H9 (cell line): ENCODE measurements around the gene FOXJ3. TPM values are rescaled to one million over a fixed set of nuclear protein-coding genes. Genes with fewer than 3 reads are reported as not detected.

Source experiments
- DNase-seq: peaks from one replicate; pipeline ENCODE4 v3.0.0-alpha.2; 2017
- H2AFZ ChIP-seq: one replicate; pipeline ENCODE4 v1.6.1; 2013; ENCODE audit warnings: mild to moderate bottlenecking, low read length, control low read depth, moderate library complexity
- H2AK5ac ChIP-seq: 2 replicates; pipeline ENCODE4 v1.6.1; 2013; ENCODE audit warnings: low read length, control low read depth, mixed read lengths; ENCODE audit not compliant: insufficient read length
- H2BK120ac ChIP-seq: one replicate; pipeline ENCODE4 v1.6.1; 2013; ENCODE audit warnings: low read depth, mild to moderate bottlenecking, low read length, control low read depth, inconsistent platforms; ENCODE audit not compliant: poor library complexity, severe bottlenecking
- H2BK12ac ChIP-seq: 2 replicates; pipeline ENCODE4 v1.6.1; 2013; ENCODE audit warnings: low read length, control low read depth, mixed read lengths, low read depth; ENCODE audit not compliant: insufficient read length
- H2BK15ac ChIP-seq: 2 replicates; pipeline ENCODE4 v1.6.1; 2013; ENCODE audit warnings: low read depth, low read length, control low read depth
- H2BK20ac ChIP-seq: one replicate; pipeline ENCODE4 v1.6.1; 2013; ENCODE audit warnings: low read depth, mild to moderate bottlenecking, low read length, control low read depth, inconsistent platforms; ENCODE audit not compliant: poor library complexity, severe bottlenecking
- H2BK5ac ChIP-seq: 2 replicates; pipeline ENCODE4 v1.6.1; 2013; ENCODE audit warnings: low read length, control low read depth, mixed read lengths; ENCODE audit not compliant: insufficient read length
- H3K14ac ChIP-seq: 2 replicates; pipeline ENCODE4 v1.6.1; 2013; ENCODE audit warnings: low read length, control low read depth; ENCODE audit not compliant: insufficient read depth
- H3K18ac ChIP-seq: 2 replicates; pipeline ENCODE4 v1.6.1; 2013; ENCODE audit warnings: low read depth, mild to moderate bottlenecking, mixed read lengths, low read length, control low read depth; ENCODE audit not compliant: insufficient read length
- H3K23ac ChIP-seq: 2 replicates; pipeline ENCODE4 v1.6.1; 2013; ENCODE audit warnings: low read length, control low read depth, mixed read lengths, low read depth; ENCODE audit not compliant: insufficient read length
- H3K23me2 ChIP-seq: 2 replicates; pipeline ENCODE4 v1.6.1; 2013; ENCODE audit warnings: low read depth, mild to moderate bottlenecking, mixed read lengths, low read length, control low read depth; ENCODE audit not compliant: insufficient read length, poor library complexity, severe bottlenecking
- H3K27ac ChIP-seq: 2 replicates; pipeline ENCODE4 v1.5.1; 2013; ENCODE audit warnings: low read length, control low read depth, mixed read lengths, low read depth; ENCODE audit not compliant: insufficient read length
- H3K27me3 ChIP-seq: 2 replicates; pipeline ENCODE4 v1.6.1; 2013; ENCODE audit warnings: low read length, control low read depth, inconsistent platforms; ENCODE audit not compliant: insufficient read depth
- H3K4ac ChIP-seq: 2 replicates; pipeline ENCODE4 v1.6.1; 2013; ENCODE audit warnings: low read depth, mild to moderate bottlenecking, control low read depth, inconsistent platforms, low read length, moderate library complexity
- H3K4me1 ChIP-seq: 2 replicates; pipeline ENCODE4 v1.6.1; 2013; ENCODE audit warnings: low read length, control low read depth, inconsistent platforms; ENCODE audit not compliant: insufficient read depth
- H3K4me2 ChIP-seq: 2 replicates; pipeline ENCODE4 v1.6.1; 2013; ENCODE audit warnings: low read length, control low read depth, mixed read lengths; ENCODE audit not compliant: insufficient read length, insufficient read depth
- H3K56ac ChIP-seq: 2 replicates; pipeline ENCODE4 v1.6.1; 2013; ENCODE audit warnings: low read depth, mild to moderate bottlenecking, mixed read lengths, low read length, control low read depth; ENCODE audit not compliant: insufficient read length
- H3K79me1 ChIP-seq: 2 replicates; pipeline ENCODE4 v1.6.1; 2013; ENCODE audit warnings: low read depth, mild to moderate bottlenecking, moderate library complexity, low read length, control low read depth, inconsistent platforms; ENCODE audit not compliant: insufficient read depth, poor library complexity, severe bottlenecking
- H3K79me2 ChIP-seq: 2 replicates; pipeline ENCODE4 v1.6.1; 2013; ENCODE audit warnings: low read length, control low read depth, inconsistent platforms; ENCODE audit not compliant: insufficient read depth
- H3K9ac ChIP-seq: 2 replicates; pipeline ENCODE4 v1.6.1; 2013; ENCODE audit warnings: low read length, control low read depth, mixed read lengths; ENCODE audit not compliant: insufficient read length; ENCODE audit errors: extremely low read depth
- H3K9me3 ChIP-seq: one replicate; pipeline ENCODE4 v1.6.1; 2013; ENCODE audit warnings: low read depth, low read length, inconsistent platforms; ENCODE audit not compliant: control insufficient read depth
- H3T11ph ChIP-seq: one replicate; pipeline ENCODE4 v1.6.1; 2013; ENCODE audit warnings: mild to moderate bottlenecking, low read length, control low read depth, inconsistent platforms
- H4K20me1 ChIP-seq: one replicate; pipeline ENCODE4 v1.6.1; 2013; ENCODE audit not compliant: control insufficient read depth, insufficient read length, insufficient read depth
- H4K5ac ChIP-seq: 2 replicates; pipeline ENCODE4 v1.6.1; 2013; ENCODE audit warnings: low read depth, mild to moderate bottlenecking, mixed read lengths, low read length, control low read depth; ENCODE audit not compliant: insufficient read length
- H4K8ac ChIP-seq: replicated peaks from 2 replicates; pipeline ENCODE4 v1.6.1; 2013; ENCODE audit warnings: low read length, control low read depth, mixed read lengths, low read depth; ENCODE audit not compliant: insufficient read length
- H4K91ac ChIP-seq: 2 replicates; pipeline ENCODE4 v1.6.1; 2013; ENCODE audit warnings: low read depth, mild to moderate bottlenecking, moderate library complexity, mixed read lengths, low read length, control low read depth; ENCODE audit not compliant: insufficient read length
- H3K27ac Mint-ChIP-seq, 3 experiments: 2 replicates in 2 of 3; 3 replicates in 1 of 3; pipeline ENCODE4 v1.8.0; 2020 to 2021; ENCODE audit warnings: mixed read lengths in 3 of 3, mild to moderate bottlenecking in 1 of 3, moderate library complexity in 1 of 3
- H3K27me3 Mint-ChIP-seq: 2 replicates; pipeline ENCODE4 v1.8.0; 2021; ENCODE audit warnings: low read depth, mild to moderate bottlenecking, moderate library complexity, mixed read lengths
- H3K36me3 Mint-ChIP-seq, 3 experiments: 2 replicates in 2 of 3; 3 replicates in 1 of 3; pipeline ENCODE4 v1.8.0; 2020 to 2021; ENCODE audit warnings: low read depth in 3 of 3, mixed read lengths in 3 of 3; ENCODE audit not compliant: insufficient read depth in 1 of 3
- H3K4me1 Mint-ChIP-seq, 2 experiments: 2 replicates each; pipeline ENCODE4 v1.8.0; 2020; ENCODE audit warnings: mixed read lengths in 2 of 2
- H3K4me3 Mint-ChIP-seq, 2 experiments: 2 replicates in 1 of 2; 3 replicates in 1 of 2; pipeline ENCODE4 v1.8.0; 2020 to 2021; ENCODE audit warnings: mild to moderate bottlenecking in 2 of 2, mixed read lengths in 2 of 2, moderate library complexity in 1 of 2
- H3K9me3 Mint-ChIP-seq, 2 experiments: 2 replicates in 1 of 2; 3 replicates in 1 of 2; pipeline ENCODE4 v1.8.0; 2020; ENCODE audit warnings: mild to moderate bottlenecking in 2 of 2, mixed read lengths in 2 of 2, moderate library complexity in 1 of 2
- WGBS: extraction: QIAGEN DNeasy Blood & Tissue Kit; methylation state at CpG from one replicate; pipeline ENCODE4 v1.1.7; 2013; ENCODE audit warnings: missing lambda C conversion rate, low lambda C conversion rate, mixed read lengths; ENCODE audit not compliant: insufficient read length; ENCODE audit errors: extremely low coverage; 5-methylcytosine and 5-hydroxymethylcytosine counted together
- total RNA-seq: library from RNA; stranded (reverse); gene quantifications from 2 replicates; pipeline ENCODE4 v1.2.1, GENCODE V29; 2021
- TF ChIP-seq, protein P1 (sequence below): fragments of 200-600 bp; sonication (generic); conservative IDR thresholded peaks from 3 replicates; pipeline ENCODE4 v1.8.0; 2021; ENCODE audit warnings: antibody characterized with exemption, mild to moderate bottlenecking

Gene FOXJ3
- total RNA-seq, 1 experiment from 2014 or later = 49.9 TPM

DNA sequence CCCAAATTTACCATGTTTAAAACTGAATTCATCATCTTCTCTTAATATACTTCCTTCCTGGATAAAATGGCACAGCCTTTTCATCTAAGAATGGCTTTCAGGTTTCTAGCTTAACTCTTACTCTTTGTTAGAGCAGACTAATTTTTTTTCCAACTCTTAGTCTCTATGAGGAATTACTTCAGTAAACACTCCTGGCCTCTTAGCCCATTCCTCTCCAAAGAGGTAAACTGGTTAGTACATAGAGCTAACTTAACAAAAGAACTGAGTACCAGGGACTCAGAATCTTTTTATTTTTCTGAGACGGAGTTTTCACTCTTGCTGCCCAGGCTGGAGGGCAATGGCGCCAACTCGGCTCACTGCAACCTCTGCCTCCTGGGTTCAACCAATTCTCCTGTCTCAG is 21.1 kb downstream of the FOXJ3 start:
- H3K9me3 Mint-ChIP-seq = no peaks in the 10 kb centered on the region
- no peaks in the 10 kb centered on the region for H3K27me3 Mint-ChIP-seq

More for the DNA sequence above, 21.1 kb downstream of the FOXJ3 start:
- Histone ChIP-seq H3K79me1 (peaks cover 16% of the 10 kb centered on the region), H4K91ac (no peak overlapping the region), H4K5ac (no peak overlapping the region), H2BK120ac (no peak overlapping the region), H3K27ac (no peak overlapping the region), H3K4me2 (no peak overlapping the region), H3K27me3 (no peaks in the 10 kb centered on the region), H3K9ac (no peak overlapping the region), H3K14ac (no peak overlapping the region), H2AFZ (no peak overlapping the region), H3K9me3 (no peaks in the 10 kb centered on the region), H3K4ac (no peak overlapping the region), H3K23ac (no peak overlapping the region), H4K20me1 (no peaks in the 10 kb centered on the region), H3T11ph (no peak overlapping the region), H3K4me1 (no peaks in the 10 kb centered on the region), H4K8ac (no peak overlapping the region), H2BK12ac (no peak overlapping the region), H2BK20ac (no peak overlapping the region), H3K56ac (no peak overlapping the region), H3K18ac (no peak overlapping the region), H2BK5ac (no peak overlapping the region), H2BK15ac (no peak overlapping the region), H2AK5ac (no peak overlapping the region), H3K23me2 (no peaks in the 10 kb centered on the region), H3K79me2 (peaks cover 36% of the 10 kb centered on the region; the same call in 1 of the 2 replicates)
- peaks cover 20% of the 10 kb centered on the region in 2 experiments for H3K4me1 Mint-ChIP-seq
- TF ChIP-seq, protein P1, sequence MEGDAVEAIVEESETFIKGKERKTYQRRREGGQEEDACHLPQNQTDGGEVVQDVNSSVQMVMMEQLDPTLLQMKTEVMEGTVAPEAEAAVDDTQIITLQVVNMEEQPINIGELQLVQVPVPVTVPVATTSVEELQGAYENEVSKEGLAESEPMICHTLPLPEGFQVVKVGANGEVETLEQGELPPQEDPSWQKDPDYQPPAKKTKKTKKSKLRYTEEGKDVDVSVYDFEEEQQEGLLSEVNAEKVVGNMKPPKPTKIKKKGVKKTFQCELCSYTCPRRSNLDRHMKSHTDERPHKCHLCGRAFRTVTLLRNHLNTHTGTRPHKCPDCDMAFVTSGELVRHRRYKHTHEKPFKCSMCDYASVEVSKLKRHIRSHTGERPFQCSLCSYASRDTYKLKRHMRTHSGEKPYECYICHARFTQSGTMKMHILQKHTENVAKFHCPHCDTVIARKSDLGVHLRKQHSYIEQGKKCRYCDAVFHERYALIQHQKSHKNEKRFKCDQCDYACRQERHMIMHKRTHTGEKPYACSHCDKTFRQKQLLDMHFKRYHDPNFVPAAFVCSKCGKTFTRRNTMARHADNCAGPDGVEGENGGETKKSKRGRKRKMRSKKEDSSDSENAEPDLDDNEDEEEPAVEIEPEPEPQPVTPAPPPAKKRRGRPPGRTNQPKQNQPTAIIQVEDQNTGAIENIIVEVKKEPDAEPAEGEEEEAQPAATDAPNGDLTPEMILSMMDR = no peak
- peaks cover 3 to 10% (median 6%) of the 10 kb centered on the region in 3 experiments; a peak in 4 of 7 replicates for H3K36me3 Mint-ChIP-seq
- no peak overlapping the region for H3K27ac Mint-ChIP-seq
- H3K4me3 Mint-ChIP-seq = no peak overlapping the region
- DNase-seq = no peak
- no CpG with 5 or more reads among the region's 3 CpGs for WGBS
